Chondrocyte (in vitro differentiated cells): ENCODE data around the gene GRIP2. TPM values are rescaled to one million over a fixed set of nuclear protein-coding genes. Genes with fewer than 3 reads are reported as not detected.

Source experiments
- DNase-seq: peaks from one replicate; pipeline ENCODE4 v3.0.0; 2021; ENCODE audit warnings: mixed read lengths, low spot score
- H3K27ac Mint-ChIP-seq: one replicate; pipeline ENCODE4 v1.8.0; 2021; ENCODE audit warnings: mild to moderate bottlenecking, moderate library complexity, mixed read lengths; ENCODE audit not compliant: unreplicated experiment
- H3K27me3 Mint-ChIP-seq: 2 replicates; pipeline ENCODE4 v1.8.0; 2021; ENCODE audit warnings: low read depth, mixed read lengths
- H3K36me3 Mint-ChIP-seq: 2 replicates; pipeline ENCODE4 v1.8.0; 2021; ENCODE audit warnings: low read depth, mixed read lengths
- H3K4me1 Mint-ChIP-seq: 2 replicates; pipeline ENCODE4 v1.8.0; 2021; ENCODE audit warnings: low read depth, mild to moderate bottlenecking, mixed read lengths
- H3K4me3 Mint-ChIP-seq: one replicate; pipeline ENCODE4 v1.8.0; 2021; ENCODE audit warnings: mild to moderate bottlenecking, moderate library complexity, mixed read lengths; ENCODE audit not compliant: unreplicated experiment
- H3K9me3 Mint-ChIP-seq: 2 replicates; pipeline ENCODE4 v1.8.0; 2021; ENCODE audit warnings: low read depth, mixed read lengths
- CTCF ChIP-seq: fragments of 200-600 bp; sonication (generic); IDR thresholded peaks from 2 replicates; pipeline ENCODE4 v1.5.0; 2021; ENCODE audit warnings: antibody characterized with exemption, mild to moderate bottlenecking, moderate library complexity
- total RNA-seq: library from RNA; stranded (reverse); gene quantifications from 3 replicates; pipeline ENCODE4 v1.2.1, GENCODE V29; 2021

The GRIP2 gene
- total RNA-seq, 1 donor from 2014 or later: 0.20 TPM

GRCh38 chr3:14468621-14468981 lies 71.5 kb downstream of the GRIP2 start:
- no peaks in the 10 kb centered on the region for H3K9me3 Mint-ChIP-seq
- H3K27ac Mint-ChIP-seq: no peak overlapping the region
- DNase-seq: no peak
- peaks cover 26% of the 10 kb centered on the region for H3K4me1 Mint-ChIP-seq
- H3K36me3 Mint-ChIP-seq: peaks cover 7% of the 10 kb centered on the region
- TF ChIP-seq CTCF: no peak
- no peaks in the 10 kb centered on the region for H3K27me3 Mint-ChIP-seq
- no peak overlapping the region for H3K4me3 Mint-ChIP-seq

GRCh38 chr3:14467814-14468620 lies 72.1 kb downstream of the GRIP2 start:
- Mint-ChIP-seq H3K36me3 (peaks cover 7% of the 10 kb centered on the region), H3K9me3 (no peaks in the 10 kb centered on the region), H3K4me3 (no peak overlapping the region), H3K27ac (no peak overlapping the region), H3K4me1 (peaks cover 20% of the 10 kb centered on the region), H3K27me3 (no peaks in the 10 kb centered on the region)
- peak; percentile 77 for DNase-seq
- peak; percentile 89 for TF ChIP-seq CTCF

- H3K36me3 Mint-ChIP-seq: peaks cover 9% of the 10 kb centered on the region
- H3K4me1 Mint-ChIP-seq: peaks cover 10% of the 10 kb centered on the region
- no peaks in the 10 kb centered on the region for H3K9me3 Mint-ChIP-seq
- DNase-seq: no peak
- no peaks in the 10 kb centered on the region for H3K27me3 Mint-ChIP-seq
- H3K27ac Mint-ChIP-seq: no peak overlapping the region
- TF ChIP-seq CTCF: no peak
- H3K4me3 Mint-ChIP-seq: no peak overlapping the region
Observed at GRCh38 chr3:14466179-14466903, 73.8 kb downstream of the GRIP2 start.

GRCh38 chr3:14465425-14465824 lies 74.7 kb downstream of the GRIP2 start:
- DNase-seq: no peak
- Mint-ChIP-seq H3K4me3 (no peak overlapping the region), H3K4me1 (peaks cover 13% of the 10 kb centered on the region), H3K27me3 (no peaks in the 10 kb centered on the region), H3K27ac (no peak overlapping the region), H3K9me3 (no peaks in the 10 kb centered on the region), H3K36me3 (peaks cover 9% of the 10 kb centered on the region)
- TF ChIP-seq CTCF: no peak

GRCh38 chr3:14464521-14464920 lies 75.6 kb downstream of the GRIP2 start:
- Mint-ChIP-seq H3K36me3 (peaks cover 9% of the 10 kb centered on the region), H3K9me3 (no peaks in the 10 kb centered on the region), H3K27ac (no peak overlapping the region), H3K4me1 (peaks cover 18% of the 10 kb centered on the region), H3K4me3 (no peak overlapping the region), H3K27me3 (no peaks in the 10 kb centered on the region)
- no peak for DNase-seq
- no peak for TF ChIP-seq CTCF
